Anterior cingulate cortex (tissue), 58 donors: ENCODE results near the gene TBC1D9.

Experiments
- DNase-seq, 58 donors: peaks; one replicate each; lab custom pipeline; 2025; lab: John Stamatoyannopoulos, UW

Gene TBC1D9

GRCh38 chr4:140571620-140572019 lies 184.6 kb downstream of the TBC1D9 start:
- no peak for DNase-seq
